ENCODE results near the gene PNMA6F. TPM values are rescaled to one million over a fixed set of nuclear protein-coding genes. Genes with fewer than 3 reads are reported as not detected.

The PNMA6F gene
- total RNA-seq, 2 experiments from 2014 or later = not detected

- H3K27ac Mint-ChIP-seq = no peak overlapping the region
- no peaks in the 10 kb centered on the region for H3K9me3 Mint-ChIP-seq
- peaks cover 8% of the 10 kb centered on the region for H3K4me1 Mint-ChIP-seq (ENCODE audit: low read depth)
- ChIA-PET POLR2A (no interaction called here), CTCF (no interaction called here)
- no peak overlapping the region for H3K4me3 Mint-ChIP-seq
- intact Hi-C loops (cut with micrococcal nuclease) = no loop called here
- H3K36me3 Mint-ChIP-seq = peaks cover 36% of the 10 kb centered on the region
- no peaks in the 10 kb centered on the region for H3K27me3 Mint-ChIP-seq
- no peak for DNase-seq
Observed at GRCh38 chrX:153348421-153348820, 26.9 kb upstream of the PNMA6F start.

- Mint-ChIP-seq H3K9me3 (no peaks in the 10 kb centered on the region), H3K36me3 (peaks cover 36% of the 10 kb centered on the region), H3K4me3 (no peak overlapping the region), H3K27ac (no peak overlapping the region), H3K27me3 (no peaks in the 10 kb centered on the region), H3K4me1 (ENCODE audit: low read depth) (peaks cover 17% of the 10 kb centered on the region)
- intact Hi-C loops (cut with micrococcal nuclease) = no loop called here
- no peak for DNase-seq
- ChIA-PET CTCF (no interaction called here), POLR2A (no interaction called here)
Observed at GRCh38 chrX:153347530-153347929, 26.0 kb upstream of the PNMA6F start.

- intact Hi-C loops (cut with micrococcal nuclease) = no loop called here
- ChIA-PET POLR2A (no interaction called here), CTCF (interaction anchor here (1.5 kb wide), 1 partner anchor 403 kb away, joined by 3 read pairs; no protein-coding TSS in a partner anchor)
- Mint-ChIP-seq H3K4me3 (no peak overlapping the region), H3K27ac (peak overlapping the region; percentile 80), H3K36me3 (peaks cover 56% of the 10 kb centered on the region), H3K27me3 (no peaks in the 10 kb centered on the region), H3K4me1 (ENCODE audit: low read depth) (peaks cover 44% of the 10 kb centered on the region), H3K9me3 (no peaks in the 10 kb centered on the region)
- DNase-seq = no peak
Observed at GRCh38 chrX:153343674-153344073, 22.1 kb upstream of the PNMA6F start.

- no peak for DNase-seq
- ChIA-PET POLR2A (no interaction called here), CTCF (interaction anchor here (1.5 kb wide), 1 partner anchor 402 kb away, joined by 3 read pairs; no protein-coding TSS in a partner anchor)
- Mint-ChIP-seq H3K36me3 (peaks cover 59% of the 10 kb centered on the region), H3K4me1 (ENCODE audit: low read depth) (peaks cover 49% of the 10 kb centered on the region), H3K27me3 (no peaks in the 10 kb centered on the region), H3K9me3 (no peaks in the 10 kb centered on the region), H3K4me3 (no peak overlapping the region), H3K27ac (peak overlapping the region; percentile 80)
- intact Hi-C loops (cut with micrococcal nuclease) = no loop called here
Observed at GRCh38 chrX:153342762-153343558, 21.4 kb upstream of the PNMA6F start.

GRCh38 chrX:153340111-153340510 is 18.5 kb upstream of the PNMA6F start:
- intact Hi-C loops (cut with micrococcal nuclease) = no loop called here
- ChIA-PET CTCF (no interaction called here), POLR2A (no interaction called here)
- Mint-ChIP-seq H3K4me1 (ENCODE audit: low read depth) (peaks cover 73% of the 10 kb centered on the region), H3K9me3 (no peaks in the 10 kb centered on the region), H3K4me3 (no peak overlapping the region), H3K36me3 (peaks cover 55% of the 10 kb centered on the region), H3K27ac (no peak overlapping the region), H3K27me3 (no peaks in the 10 kb centered on the region)
- no peak for DNase-seq

GRCh38 chrX:153339662-153340061 is 18.1 kb upstream of the PNMA6F start:
- Mint-ChIP-seq H3K27ac (no peak overlapping the region), H3K4me1 (ENCODE audit: low read depth) (peaks cover 73% of the 10 kb centered on the region), H3K9me3 (no peaks in the 10 kb centered on the region), H3K27me3 (no peaks in the 10 kb centered on the region), H3K36me3 (peaks cover 50% of the 10 kb centered on the region), H3K4me3 (no peak overlapping the region)
- no peak for DNase-seq
- ChIA-PET CTCF (no interaction called here), POLR2A (no interaction called here)
- intact Hi-C loops (cut with micrococcal nuclease) = loop anchor here (5.0 kb wide), 1 partner anchor 397 kb away; no protein-coding TSS in a partner anchor

- Mint-ChIP-seq H3K9me3 (no peaks in the 10 kb centered on the region), H3K36me3 (peaks cover 44% of the 10 kb centered on the region), H3K27me3 (no peaks in the 10 kb centered on the region), H3K27ac (peak overlapping the region; percentile 19), H3K4me1 (ENCODE audit: low read depth) (peaks cover 71% of the 10 kb centered on the region), H3K4me3 (no peak overlapping the region)
- ChIA-PET CTCF (no interaction called here), POLR2A (interaction anchor here (1.0 kb wide), 1 partner anchor 11 kb away, joined by 3 read pairs; no protein-coding TSS in a partner anchor)
- DNase-seq = no peak
- intact Hi-C loops (cut with micrococcal nuclease) = loop anchor here (5.0 kb wide), 1 partner anchor 397 kb away; no protein-coding TSS in a partner anchor
Observed at GRCh38 chrX:153338836-153339235, 17.3 kb upstream of the PNMA6F start.

- peaks cover 57% of the 10 kb centered on the region for H3K4me1 Mint-ChIP-seq (ENCODE audit: low read depth)
- ChIA-PET CTCF (no interaction called here), POLR2A (no interaction called here)
Observed at GRCh38 chrX:153336988-153337387, 15.4 kb upstream of the PNMA6F start.

GRCh38 chrX:153336121-153336894 is 14.7 kb upstream of the PNMA6F start:
- Mint-ChIP-seq H3K4me3 (peak overlapping the region; percentile 79), H3K36me3 (peaks cover 30% of the 10 kb centered on the region), H3K27ac (peak overlapping the region; percentile 77), H3K27me3 (no peaks in the 10 kb centered on the region), H3K4me1 (ENCODE audit: low read depth) (peaks cover 50% of the 10 kb centered on the region), H3K9me3 (no peaks in the 10 kb centered on the region)
- intact Hi-C loops (cut with micrococcal nuclease) = loop anchor here (5.0 kb wide), 1 partner anchor 394 kb away; no protein-coding TSS in a partner anchor
- no peak for DNase-seq
- CTCF ChIA-PET = no interaction called here
- POLR2A ChIA-PET = no interaction called here

More at GRCh38 chrX:153336988-153337387, 15.4 kb upstream of the PNMA6F start:
- Mint-ChIP-seq H3K9me3 (no peaks in the 10 kb centered on the region), H3K36me3 (peaks cover 37% of the 10 kb centered on the region), H3K27ac (peak overlapping the region; percentile 77), H3K4me3 (no peak overlapping the region), H3K27me3 (no peaks in the 10 kb centered on the region)
- DNase-seq = no peak
- intact Hi-C loops (cut with micrococcal nuclease) = loop anchor here (5.0 kb wide), 1 partner anchor 395 kb away; no protein-coding TSS in a partner anchor

- DNase-seq = no peak
- Mint-ChIP-seq H3K9me3 (no peaks in the 10 kb centered on the region), H3K4me1 (ENCODE audit: low read depth) (peaks cover 41% of the 10 kb centered on the region), H3K4me3 (peak overlapping the region; percentile 79), H3K27ac (peak overlapping the region; percentile 65), H3K27me3 (no peaks in the 10 kb centered on the region), H3K36me3 (peaks cover 20% of the 10 kb centered on the region)
- ChIA-PET POLR2A (no interaction called here), CTCF (no interaction called here)
- intact Hi-C loops (cut with micrococcal nuclease) = loop anchor here (1.0 to 5.0 kb wide), 2 partner anchors 36 to 392 kb away; no protein-coding TSS in a partner anchor
Observed at GRCh38 chrX:153334654-153335295, 13.2 kb upstream of the PNMA6F start.

- peak within 1 kb of the TSS; percentile 83 for H3K4me3 Mint-ChIP-seq
- peak; percentile 86 for DNase-seq
- peaks cover 18% of the 10 kb centered on the region for H3K36me3 Mint-ChIP-seq
- H3K27ac Mint-ChIP-seq = peak within 1 kb of the TSS; percentile 65
- H3K4me1 Mint-ChIP-seq (ENCODE audit: low read depth) = peaks cover 39% of the 10 kb centered on the region
- CTCF ChIA-PET = no interaction called here
- intact Hi-C loops (cut with micrococcal nuclease) = loop anchor here (1.0 kb wide), 1 partner anchor 36 kb away; no protein-coding TSS in a partner anchor
- POLR2A ChIA-PET = no interaction called here
- H3K27me3 Mint-ChIP-seq = no peaks in the 10 kb centered on the region
- no peaks in the 10 kb centered on the region for H3K9me3 Mint-ChIP-seq
Observed at GRCh38 chrX:153333821-153334653, 12.5 kb upstream of the PNMA6F start, which contains the start of gene ZNF275. Gene ZNF275 (plus strand): TSS chrX:153334153. CDS start chrX:153336680, 2,527 bp downstream.
